K562 (cell line): ENCODE measurements around the gene EGFL6. TPM values are rescaled to one million over a fixed set of nuclear protein-coding genes. Genes with fewer than 3 reads are reported as not detected.
A peak's percentile ranks its signal among the peaks of the same experiment; 100 is the strongest.

Source experiments
- BCL6 ChIP-seq: fragments of 250-450 bp; sonication (Bioruptor Pico); IDR thresholded peaks from 2 replicates; pipeline ENCODE4 v1.4.0; 2020
- C11orf30 ChIP-seq: fragments of 450-650 bp; IDR thresholded peaks from 2 replicates; pipeline ENCODE4 v1.6.1; 2016; ENCODE audit warnings: low read depth, mild to moderate bottlenecking
- FIP1L1 ChIP-seq: fragments of 200-400 bp; formaldehyde crosslinking; IDR thresholded peaks from 2 replicates; pipeline ENCODE4 v1.6.1; 2018; ENCODE audit warnings: mild to moderate bottlenecking, low read depth, low read length; ENCODE audit not compliant: poor library complexity, severe bottlenecking
- GABPB2 ChIP-seq: fragments of 250-450 bp; sonication (Bioruptor Pico); conservative IDR thresholded peaks from 2 replicates; pipeline ENCODE4 v1.5.1; 2021; ENCODE audit warnings: mild to moderate bottlenecking
- KDM2B ChIP-seq: fragments of 250-450 bp; sonication (Bioruptor Pico); IDR thresholded peaks from 2 replicates; pipeline ENCODE4 v1.8.0; 2021; ENCODE audit warnings: mild to moderate bottlenecking, moderate library complexity
- MAFF ChIP-seq: IDR thresholded peaks from 2 replicates; pipeline ENCODE4 v1.6.1; 2012; ENCODE audit warnings: low read length, improper control_type of control experiment
- MAFK ChIP-seq: IDR thresholded peaks from 2 replicates; pipeline ENCODE4 v1.6.1; 2011; ENCODE audit warnings: low read length, improper control_type of control experiment
- RBFOX2 ChIP-seq: fragments of 200-400 bp; formaldehyde crosslinking; IDR thresholded peaks from 2 replicates; pipeline ENCODE4 v1.6.1; 2017; ENCODE audit warnings: low read depth, mild to moderate bottlenecking, low read length, moderate library complexity
- ZBTB17 ChIP-seq: fragments of 450-650 bp; formaldehyde crosslinking; IDR thresholded peaks from 2 replicates; pipeline ENCODE4 v1.4.0; 2020; ENCODE audit warnings: mild to moderate bottlenecking
- ZNF316 ChIP-seq: fragments of 450-650 bp; IDR thresholded peaks from 2 replicates; pipeline ENCODE4 v1.6.1; 2016
- polyA plus RNA-seq, 8 experiments: library from polyadenylated mRNA; depleted of rRNA in 4 of 8; stranded (reverse) in 5 of 8; unstranded in 3 of 8; fragments of >200 nt; fragmentation: Nextera tagmentation in 2 of 8; fragmentation: Illumina TruSeq in 1 of 8; extraction: Ambion mirVana in 2 of 8; extraction: Trizol in 1 of 8; gene quantifications; 2 replicates each; pipeline versions ENCODE4 v1.2.1 to v1.2.3, GENCODE V29; 2011 to 2014; ENCODE audit warnings: inconsistent platforms in 1 of 8, missing spikeins in 1 of 8
- total RNA-seq, 7 experiments: library from RNA; depleted of rRNA in 6 of 7; stranded (reverse); fragments of >200 nt in 6 of 7; fragmentation: Illumina TruSeq in 2 of 7; extraction: Trizol in 2 of 7; gene quantifications; 2 replicates each; pipeline versions ENCODE4 v1.2.1 to v1.2.3, GENCODE V29; 2011 to 2021; ENCODE audit warnings: low replicate concordance in 1 of 7
- TF ChIP-seq, protein P1 (sequence below): fragments of 250-450 bp; sonication (Bioruptor Pico); IDR thresholded peaks from 2 replicates; pipeline ENCODE4 v1.4.0; 2020
- TF ChIP-seq, protein P2 (sequence below): fragments of 250-450 bp; sonication (Bioruptor Pico); IDR thresholded peaks from 2 replicates; pipeline ENCODE4 v1.5.0; 2022; ENCODE audit warnings: mild to moderate bottlenecking

EGFL6 gene
- total and polyA plus RNA-seq, 9 of the 15 experiments (the other 6 are each of a cell fraction or from before 2014, with no cell fraction given) = 0.01 TPM; not detected in 8

DNA sequence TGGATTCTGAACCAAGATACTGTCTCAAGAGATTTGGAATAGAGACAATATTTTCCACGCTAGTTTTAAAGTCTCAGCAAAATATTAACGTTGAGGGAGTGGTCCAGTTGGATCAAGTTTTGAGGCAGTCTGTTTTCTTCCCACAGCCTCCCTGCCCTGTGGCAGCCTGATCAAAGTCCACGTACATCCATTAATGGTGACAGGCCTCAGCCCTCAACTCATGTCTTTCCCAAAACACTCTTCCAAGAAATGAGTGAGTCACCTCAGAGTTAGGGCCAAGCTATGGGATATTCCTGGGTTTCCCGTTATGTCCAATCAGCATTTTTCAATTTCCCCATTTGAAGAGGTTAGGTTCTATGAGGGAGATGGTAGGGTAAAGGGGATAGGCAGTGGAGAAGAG, 28.5 kb downstream of the EGFL6 start (continued):
- TF ChIP-seq, protein P1, sequence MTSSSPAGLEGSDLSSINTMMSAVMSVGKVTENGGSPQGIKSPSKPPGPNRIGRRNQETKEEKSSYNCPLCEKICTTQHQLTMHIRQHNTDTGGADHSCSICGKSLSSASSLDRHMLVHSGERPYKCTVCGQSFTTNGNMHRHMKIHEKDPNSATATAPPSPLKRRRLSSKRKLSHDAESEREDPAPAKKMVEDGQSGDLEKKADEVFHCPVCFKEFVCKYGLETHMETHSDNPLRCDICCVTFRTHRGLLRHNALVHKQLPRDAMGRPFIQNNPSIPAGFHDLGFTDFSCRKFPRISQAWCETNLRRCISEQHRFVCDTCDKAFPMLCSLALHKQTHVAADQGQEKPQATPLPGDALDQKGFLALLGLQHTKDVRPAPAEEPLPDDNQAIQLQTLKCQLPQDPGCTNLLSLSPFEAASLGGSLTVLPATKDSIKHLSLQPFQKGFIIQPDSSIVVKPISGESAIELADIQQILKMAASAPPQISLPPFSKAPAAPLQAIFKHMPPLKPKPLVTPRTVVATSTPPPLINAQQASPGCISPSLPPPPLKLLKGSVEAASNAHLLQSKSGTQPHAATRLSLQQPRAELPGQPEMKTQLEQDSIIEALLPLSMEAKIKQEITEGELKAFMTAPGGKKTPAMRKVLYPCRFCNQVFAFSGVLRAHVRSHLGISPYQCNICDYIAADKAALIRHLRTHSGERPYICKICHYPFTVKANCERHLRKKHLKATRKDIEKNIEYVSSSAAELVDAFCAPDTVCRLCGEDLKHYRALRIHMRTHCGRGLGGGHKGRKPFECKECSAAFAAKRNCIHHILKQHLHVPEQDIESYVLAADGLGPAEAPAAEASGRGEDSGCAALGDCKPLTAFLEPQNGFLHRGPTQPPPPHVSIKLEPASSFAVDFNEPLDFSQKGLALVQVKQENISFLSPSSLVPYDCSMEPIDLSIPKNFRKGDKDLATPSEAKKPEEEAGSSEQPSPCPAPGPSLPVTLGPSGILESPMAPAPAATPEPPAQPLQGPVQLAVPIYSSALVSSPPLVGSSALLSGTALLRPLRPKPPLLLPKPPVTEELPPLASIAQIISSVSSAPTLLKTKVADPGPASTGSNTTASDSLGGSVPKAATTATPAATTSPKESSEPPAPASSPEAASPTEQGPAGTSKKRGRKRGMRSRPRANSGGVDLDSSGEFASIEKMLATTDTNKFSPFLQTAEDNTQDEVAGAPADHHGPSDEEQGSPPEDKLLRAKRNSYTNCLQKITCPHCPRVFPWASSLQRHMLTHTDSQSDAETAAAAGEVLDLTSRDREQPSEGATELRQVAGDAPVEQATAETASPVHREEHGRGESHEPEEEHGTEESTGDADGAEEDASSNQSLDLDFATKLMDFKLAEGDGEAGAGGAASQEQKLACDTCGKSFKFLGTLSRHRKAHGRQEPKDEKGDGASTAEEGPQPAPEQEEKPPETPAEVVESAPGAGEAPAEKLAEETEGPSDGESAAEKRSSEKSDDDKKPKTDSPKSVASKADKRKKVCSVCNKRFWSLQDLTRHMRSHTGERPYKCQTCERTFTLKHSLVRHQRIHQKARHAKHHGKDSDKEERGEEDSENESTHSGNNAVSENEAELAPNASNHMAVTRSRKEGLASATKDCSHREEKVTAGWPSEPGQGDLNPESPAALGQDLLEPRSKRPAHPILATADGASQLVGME = no peak
- TF ChIP-seq, protein P2, sequence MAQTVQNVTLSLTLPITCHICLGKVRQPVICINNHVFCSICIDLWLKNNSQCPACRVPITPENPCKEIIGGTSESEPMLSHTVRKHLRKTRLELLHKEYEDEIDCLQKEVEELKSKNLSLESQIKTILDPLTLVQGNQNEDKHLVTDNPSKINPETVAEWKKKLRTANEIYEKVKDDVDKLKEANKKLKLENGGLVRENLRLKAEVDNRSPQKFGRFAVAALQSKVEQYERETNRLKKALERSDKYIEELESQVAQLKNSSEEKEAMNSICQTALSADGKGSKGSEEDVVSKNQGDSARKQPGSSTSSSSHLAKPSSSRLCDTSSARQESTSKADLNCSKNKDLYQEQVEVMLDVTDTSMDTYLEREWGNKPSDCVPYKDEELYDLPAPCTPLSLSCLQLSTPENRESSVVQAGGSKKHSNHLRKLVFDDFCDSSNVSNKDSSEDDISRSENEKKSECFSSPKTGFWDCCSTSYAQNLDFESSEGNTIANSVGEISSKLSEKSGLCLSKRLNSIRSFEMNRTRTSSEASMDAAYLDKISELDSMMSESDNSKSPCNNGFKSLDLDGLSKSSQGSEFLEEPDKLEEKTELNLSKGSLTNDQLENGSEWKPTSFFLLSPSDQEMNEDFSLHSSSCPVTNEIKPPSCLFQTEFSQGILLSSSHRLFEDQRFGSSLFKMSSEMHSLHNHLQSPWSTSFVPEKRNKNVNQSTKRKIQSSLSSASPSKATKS (CRISPR knock-in tag) = no peak
- no peak for TF ChIP-seq BCL6
- no peak for TF ChIP-seq FIP1L1
- no peak for TF ChIP-seq ZBTB17 (CRISPR knock-in tag)
- TF ChIP-seq KDM2B (CRISPR knock-in tag) = no peak
- TF ChIP-seq MAFF = peak; percentile 63
- TF ChIP-seq C11orf30 = peak; percentile 79
- TF ChIP-seq GABPB2 (CRISPR knock-in tag) = no peak
- no peak for TF ChIP-seq RBFOX2
- peak; percentile 66 for TF ChIP-seq MAFK
- TF ChIP-seq ZNF316 = peak; percentile 81
